Keratinocyte (primary cell): Measurements from ENCODE around the gene NT5C3A.

Experiments used
- EZH2 ChIP-seq: IDR thresholded peaks from one replicate; pipeline ENCODE4 v1.6.1; 2012; ENCODE audit warnings: inconsistent platforms, mild to moderate bottlenecking, low read length, moderate library complexity
- TF ChIP-seq, protein P1 (sequence below), 3 experiments: IDR thresholded peaks in 1 of 3; conservative IDR thresholded peaks in 1 of 3; optimal IDR thresholded peaks in 1 of 3; 2 replicates in 2 of 3; 3 replicates in 1 of 3; pipeline versions ENCODE3 to v1.5.1; 2011; ENCODE audit warnings: low read length in 3 of 3, mild to moderate bottlenecking in 3 of 3, moderate library complexity in 2 of 3, control low read depth in 1 of 3, inconsistent platforms in 1 of 3; ENCODE audit not compliant: insufficient read depth in 2 of 3; ENCODE audit errors: extremely low read depth in 1 of 3

DNA sequence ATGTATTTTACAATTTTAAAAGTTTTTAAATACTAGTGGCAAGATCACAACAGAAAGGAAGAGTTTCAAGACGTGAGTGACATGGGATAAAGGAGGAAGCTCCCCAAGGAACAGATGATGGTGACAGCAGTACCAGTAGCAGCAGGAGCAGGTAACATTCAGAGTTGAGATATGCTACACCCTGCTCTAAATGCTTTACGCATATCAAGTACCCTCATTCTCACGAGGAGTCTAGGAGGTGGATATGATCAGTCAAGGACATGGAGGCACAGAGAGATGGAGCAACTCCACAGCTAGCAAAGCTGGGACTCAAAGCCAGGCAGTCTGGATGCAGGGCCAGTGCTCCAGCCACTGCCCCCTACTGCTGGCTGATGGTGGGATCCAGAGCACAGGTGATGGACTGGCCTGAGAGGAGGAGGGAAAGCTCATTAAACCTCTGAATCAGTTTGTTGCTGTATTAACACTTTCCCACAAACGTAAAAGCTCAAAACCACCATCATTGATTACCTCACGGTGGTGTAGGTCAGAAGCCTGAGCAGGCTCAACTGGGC is 29.1 kb upstream of the NT5C3A start:
- TF ChIP-seq, protein P1, sequence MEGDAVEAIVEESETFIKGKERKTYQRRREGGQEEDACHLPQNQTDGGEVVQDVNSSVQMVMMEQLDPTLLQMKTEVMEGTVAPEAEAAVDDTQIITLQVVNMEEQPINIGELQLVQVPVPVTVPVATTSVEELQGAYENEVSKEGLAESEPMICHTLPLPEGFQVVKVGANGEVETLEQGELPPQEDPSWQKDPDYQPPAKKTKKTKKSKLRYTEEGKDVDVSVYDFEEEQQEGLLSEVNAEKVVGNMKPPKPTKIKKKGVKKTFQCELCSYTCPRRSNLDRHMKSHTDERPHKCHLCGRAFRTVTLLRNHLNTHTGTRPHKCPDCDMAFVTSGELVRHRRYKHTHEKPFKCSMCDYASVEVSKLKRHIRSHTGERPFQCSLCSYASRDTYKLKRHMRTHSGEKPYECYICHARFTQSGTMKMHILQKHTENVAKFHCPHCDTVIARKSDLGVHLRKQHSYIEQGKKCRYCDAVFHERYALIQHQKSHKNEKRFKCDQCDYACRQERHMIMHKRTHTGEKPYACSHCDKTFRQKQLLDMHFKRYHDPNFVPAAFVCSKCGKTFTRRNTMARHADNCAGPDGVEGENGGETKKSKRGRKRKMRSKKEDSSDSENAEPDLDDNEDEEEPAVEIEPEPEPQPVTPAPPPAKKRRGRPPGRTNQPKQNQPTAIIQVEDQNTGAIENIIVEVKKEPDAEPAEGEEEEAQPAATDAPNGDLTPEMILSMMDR (optimal IDR thresholded peaks at IDR 0.05 in 1 of 3, IDR thresholded peaks at IDR 0.05 in 1 of 3, conservative IDR thresholded peaks at IDR 0.05 in 1 of 3; ENCODE audit: extremely low read depth in 1 of 3, insufficient read depth in 2 of 3, low read length in 3 of 3): peak in 2 of 3 experiments; percentile 3 to 8
- TF ChIP-seq EZH2: no peak
